Mesenteric fat pad (tissue), 1 donor: ENCODE data around the gene POU5F1. TPM values are rescaled to one million over a fixed set of nuclear protein-coding genes. Genes with fewer than 3 reads are reported as not detected.

Experiments
- DNase-seq: peaks from one replicate; pipeline ENCODE4 v3.0.0-alpha.2; 2020; ENCODE audit warnings: low spot score
- total RNA-seq: library from RNA; stranded (reverse); fragmentation: NEBNext Ultra II Directional; extraction: Animal tissue kit (Norgen Biotek cat#: 25700); gene quantifications from one replicate; pipeline ENCODE4 v1.2.1, GENCODE V29; 2021
- donor health status: DM: yes; HTN: yes; CAD: no.

Gene POU5F1
- total RNA-seq, 1 donor from 2014 or later = 0.93 TPM

GRCh38 chr6:31144296-31144969 lies 26.0 kb downstream of the POU5F1 start:
- DNase-seq = no peak

GRCh38 chr6:31143148-31143547 lies 27.3 kb downstream of the POU5F1 start:
- DNase-seq = no peak

- DNase-seq = no peak
Observed at GRCh38 chr6:31142361-31142761, 28.1 kb downstream of the POU5F1 start.

GRCh38 chr6:31140643-31141042 lies 29.8 kb downstream of the POU5F1 start:
- no peak for DNase-seq

- DNase-seq = no peak
Observed at GRCh38 chr6:31139599-31139998, 30.9 kb downstream of the POU5F1 start.

GRCh38 chr6:31138982-31139381 lies 31.5 kb downstream of the POU5F1 start, which contains the start of gene PSORS1C2:
PSORS1C2 (minus strand) TSS chr6:31139066; CDS start chr6:31139026, 40 bp downstream.
- no peak for DNase-seq

GRCh38 chr6:31135710-31136109 lies 34.8 kb downstream of the POU5F1 start:
- no peak for DNase-seq

GRCh38 chr6:31132806-31133205 lies 37.7 kb downstream of the POU5F1 start:
- no peak for DNase-seq

- no peak for DNase-seq
Observed at GRCh38 chr6:31131595-31131994, 38.9 kb downstream of the POU5F1 start.

GRCh38 chr6:31130751-31131150 lies 39.7 kb downstream of the POU5F1 start:
- no peak for DNase-seq

- DNase-seq = no peak
Observed at GRCh38 chr6:31129130-31129529, 41.4 kb downstream of the POU5F1 start.

- DNase-seq = no peak
Observed at GRCh38 chr6:31128093-31128676, 42.3 kb downstream of the POU5F1 start.

GRCh38 chr6:31126396-31127175 lies 43.9 kb downstream of the POU5F1 start:
- no peak for DNase-seq

- DNase-seq = no peak
Observed at GRCh38 chr6:31125586-31126363, 44.7 kb downstream of the POU5F1 start.

- no peak for DNase-seq
Observed at GRCh38 chr6:31125162-31125561, 45.3 kb downstream of the POU5F1 start.

GRCh38 chr6:31122791-31123706 lies 47.4 kb downstream of the POU5F1 start:
- no peak for DNase-seq

- no peak for DNase-seq
Observed at GRCh38 chr6:31121131-31121790, 49.2 kb downstream of the POU5F1 start.

GRCh38 chr6:31120151-31120915 lies 50.1 kb downstream of the POU5F1 start, which contains the start of gene CDSN:
CDSN (minus strand) TSS chr6:31120446; CDS start chr6:31120419, 27 bp downstream.
- no peak for DNase-seq

- no peak for DNase-seq
Observed at GRCh38 chr6:31118178-31118577, 52.3 kb downstream of the POU5F1 start.
